ENCODE data around the gene TMC1.

TMC1 gene

DNA sequence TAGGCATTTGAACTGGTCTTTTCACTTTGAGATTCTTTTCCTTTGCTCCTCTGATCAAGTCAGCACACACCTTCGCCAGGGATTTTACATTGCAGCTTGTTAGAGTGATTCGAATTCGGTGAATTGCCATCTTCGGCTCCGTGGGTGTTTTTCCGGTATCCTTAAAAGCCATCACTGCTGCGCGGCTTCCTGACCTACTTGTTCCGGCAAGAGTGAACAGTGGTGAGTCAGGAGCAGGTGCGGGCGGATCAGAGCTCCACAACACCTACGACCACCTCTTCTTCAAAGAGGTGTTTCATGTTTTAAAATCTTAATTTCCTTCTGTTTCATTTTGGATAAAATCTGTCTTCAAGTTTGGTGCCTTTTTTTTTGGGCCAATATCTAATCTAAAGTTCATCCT lies 134.6 kb downstream of the TMC1 start:
- Mint-ChIP-seq H3K27ac (no peak overlapping the region), H3K4me3 (no peak overlapping the region), H3K27me3 (peaks cover 43% of the 10 kb centered on the region), H3K9me3 (no peaks in the 10 kb centered on the region), H3K4me1 (no peaks in the 10 kb centered on the region)
- ATAC-seq (no peak), DNase-seq (no peak)

DNA sequence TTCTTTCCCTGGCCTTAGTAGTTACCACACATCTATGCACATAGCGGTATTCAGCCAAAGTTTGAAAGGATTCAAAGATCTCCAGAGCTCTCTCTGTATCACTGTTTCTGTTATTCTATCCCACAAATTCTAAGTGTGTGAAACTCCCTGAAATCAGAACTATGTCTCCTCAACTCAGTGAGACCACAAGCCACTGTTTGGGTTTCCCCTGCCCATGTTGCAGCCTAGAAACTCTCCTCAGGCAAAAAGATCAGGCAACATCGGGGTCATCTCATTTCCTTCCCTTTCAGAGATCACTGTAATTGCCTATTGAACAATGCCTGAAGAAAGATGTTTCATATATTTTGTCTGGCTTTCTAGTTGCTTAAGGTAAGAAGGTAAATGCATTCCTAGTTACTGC lies 135.6 kb downstream of the TMC1 start:
- ATAC-seq (no peak), DNase-seq (no peak)
- no peaks in the 10 kb centered on the region for H3K4me1 Mint-ChIP-seq
- H3K27me3 Mint-ChIP-seq, result peaks cover 40% of the 10 kb centered on the region
- no peak overlapping the region for H3K27ac Mint-ChIP-seq
- H3K9me3 Mint-ChIP-seq, result no peaks in the 10 kb centered on the region
- no peak overlapping the region for H3K4me3 Mint-ChIP-seq

DNA sequence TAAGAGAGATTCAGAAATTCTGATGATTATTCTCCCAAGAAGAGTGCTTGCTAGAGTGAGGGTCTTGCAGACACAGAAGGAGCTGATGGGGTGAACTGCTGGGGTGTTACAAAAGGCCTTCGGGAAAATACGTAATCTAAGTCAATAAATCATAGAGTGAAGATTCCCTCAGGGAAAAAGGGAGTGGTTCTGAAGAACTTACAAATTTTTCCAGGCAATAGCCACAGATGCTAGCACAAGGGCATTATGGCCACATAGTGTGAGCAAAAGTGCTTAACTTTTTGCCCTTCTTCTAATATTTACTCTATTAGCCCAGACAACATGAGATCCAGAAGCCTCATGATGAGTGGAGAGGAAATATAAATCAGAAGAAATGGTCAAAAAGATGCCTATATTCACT lies 137.3 kb downstream of the TMC1 start:
- H3K4me1 Mint-ChIP-seq, result no peaks in the 10 kb centered on the region
- no peak overlapping the region for H3K27ac Mint-ChIP-seq
- H3K27me3 Mint-ChIP-seq, result peaks cover 32% of the 10 kb centered on the region
- no peaks in the 10 kb centered on the region for H3K9me3 Mint-ChIP-seq
- ATAC-seq (no peak), DNase-seq (no peak)
- H3K4me3 Mint-ChIP-seq, result no peak overlapping the region

DNA sequence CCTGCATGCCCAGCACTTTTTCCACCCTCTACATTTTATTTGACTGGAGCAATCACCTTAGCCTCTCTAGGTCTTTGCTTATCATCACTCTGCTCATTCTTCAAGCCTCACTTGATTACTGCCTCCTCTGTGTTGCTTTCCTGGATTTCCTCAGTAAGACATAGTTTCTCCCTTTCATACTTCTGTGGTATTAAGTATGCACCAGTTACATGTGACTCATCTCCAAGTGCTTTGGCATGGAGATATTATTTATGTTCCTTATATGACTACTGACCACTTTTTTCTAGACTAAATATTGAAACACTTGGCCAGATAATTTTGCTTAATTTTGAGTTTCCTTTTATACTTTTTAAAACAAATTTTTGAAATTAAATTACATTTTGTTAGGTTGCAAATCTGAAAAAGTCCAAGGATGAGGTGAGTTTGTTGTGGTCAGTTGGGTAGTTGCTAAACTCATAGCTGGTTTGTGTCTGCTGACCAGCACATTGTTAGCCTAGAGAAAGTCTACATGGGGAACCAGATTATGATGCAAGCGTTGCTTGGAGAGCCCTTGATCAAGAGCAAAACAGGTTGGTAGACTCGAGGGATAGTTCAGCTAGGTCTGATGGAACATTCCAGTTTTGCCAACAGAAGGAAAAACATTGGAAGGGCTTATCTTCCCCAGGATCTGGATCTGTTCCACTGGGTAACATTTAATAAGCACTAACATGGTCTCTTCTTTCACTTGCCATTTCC lies 140.2 kb downstream of the TMC1 start:
- Mint-ChIP-seq H3K4me3 (no peak overlapping the region), H3K4me1 (no peaks in the 10 kb centered on the region), H3K27me3 (peaks cover 35% of the 10 kb centered on the region), H3K9me3 (no peaks in the 10 kb centered on the region), H3K27ac (no peak overlapping the region)
- no peak for DNase-seq
- no peak for ATAC-seq

DNA sequence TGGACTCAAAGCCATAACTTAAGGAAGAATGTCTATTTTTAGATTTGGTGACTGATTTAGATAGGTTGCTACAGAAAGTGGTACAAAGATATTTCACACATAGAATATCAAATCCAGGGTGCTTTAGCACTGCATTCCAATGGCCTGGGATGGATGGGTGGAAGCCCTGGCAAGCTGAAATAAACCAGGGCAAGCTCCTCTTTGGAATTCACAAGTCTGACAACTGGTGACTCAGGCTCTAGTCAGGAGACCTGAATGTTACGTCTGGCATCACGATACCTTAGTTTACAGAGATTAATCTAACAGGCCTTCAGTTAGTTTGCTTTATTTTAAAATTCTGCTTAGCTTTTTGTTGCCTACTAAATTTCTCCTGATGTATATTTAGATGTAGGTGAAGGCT lies 144.0 kb downstream of the TMC1 start:
- Mint-ChIP-seq H3K27ac (no peak overlapping the region), H3K4me1 (no peaks in the 10 kb centered on the region), H3K9me3 (no peaks in the 10 kb centered on the region), H3K4me3 (no peak overlapping the region), H3K27me3 (peaks cover 31% of the 10 kb centered on the region)
- DNase-seq (no peak), ATAC-seq (no peak)

DNA sequence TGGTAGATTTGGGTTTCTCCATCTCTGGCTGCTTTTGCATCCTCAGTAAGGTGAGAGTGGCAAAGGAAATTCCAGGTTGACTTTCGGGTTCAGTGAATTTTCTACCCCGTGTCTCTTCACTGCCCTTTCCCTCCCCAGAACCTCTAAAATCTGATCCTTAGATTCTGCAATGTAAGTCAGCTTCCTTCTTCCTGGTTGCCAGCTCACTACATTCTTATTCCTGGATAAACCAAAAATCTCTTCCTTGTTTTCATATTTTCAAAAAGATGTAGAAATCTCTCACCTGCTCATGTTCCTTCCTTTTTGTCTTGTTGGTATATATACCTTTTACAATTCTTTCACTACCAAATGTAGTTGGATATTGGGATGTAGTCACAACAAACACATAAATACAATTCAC lies 145.8 kb downstream of the TMC1 start:
- no peak for ATAC-seq
- no peak overlapping the region for H3K27ac Mint-ChIP-seq

DNA sequence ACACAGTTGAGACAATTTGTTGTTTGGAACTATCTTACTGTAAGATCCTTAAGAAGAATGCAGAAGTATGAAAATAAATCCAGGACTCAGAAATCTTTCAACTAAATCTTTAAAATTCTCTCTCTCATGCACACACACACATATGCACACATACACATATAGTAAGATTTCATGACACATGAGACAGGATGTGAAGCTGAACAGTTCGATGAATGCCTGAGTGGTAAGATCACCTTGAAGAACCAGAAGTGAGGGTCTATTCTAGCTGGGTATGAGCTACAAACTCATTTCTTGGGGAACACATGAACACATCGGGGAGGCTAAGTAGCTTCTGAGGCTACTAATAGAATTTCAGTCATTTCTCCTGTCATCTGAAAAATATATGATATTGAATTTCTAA lies 153.6 kb downstream of the TMC1 start:
- H3K27ac Mint-ChIP-seq, result no peak overlapping the region
- no peak for DNase-seq
- no peak for ATAC-seq
- no peaks in the 10 kb centered on the region for H3K27me3 Mint-ChIP-seq
- no peaks in the 10 kb centered on the region for H3K4me1 Mint-ChIP-seq
- no peak overlapping the region for H3K4me3 Mint-ChIP-seq
- no peaks in the 10 kb centered on the region for H3K9me3 Mint-ChIP-seq

More for the DNA sequence above, 145.8 kb downstream of the TMC1 start:
- H3K27me3 Mint-ChIP-seq, result peaks cover 31% of the 10 kb centered on the region
- no peak for DNase-seq
- no peaks in the 10 kb centered on the region for H3K4me1 Mint-ChIP-seq
- H3K9me3 Mint-ChIP-seq, result no peaks in the 10 kb centered on the region
- H3K4me3 Mint-ChIP-seq, result no peak overlapping the region

DNA sequence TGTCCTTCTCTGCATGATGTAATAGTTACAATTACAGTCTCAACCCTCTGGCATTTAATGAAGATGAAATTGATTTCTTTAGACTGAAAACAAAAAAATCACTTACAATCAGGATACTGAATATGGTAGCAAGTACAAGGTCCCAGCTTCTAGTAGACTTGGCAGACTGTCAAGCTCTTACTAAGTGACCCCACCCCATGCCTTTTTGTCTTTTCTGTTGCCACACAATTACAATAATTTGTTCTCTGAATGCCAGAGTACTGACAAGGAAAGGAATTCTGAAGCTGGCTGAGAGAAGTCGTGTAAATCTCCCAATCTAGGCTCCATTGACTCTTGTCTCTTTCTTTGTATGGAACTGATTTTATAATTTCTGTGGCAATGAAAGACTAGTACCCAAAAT lies 154.2 kb downstream of the TMC1 start:
- no peak for DNase-seq
- no peaks in the 10 kb centered on the region for H3K9me3 Mint-ChIP-seq
- no peak for ATAC-seq
- no peak overlapping the region for H3K4me3 Mint-ChIP-seq
- H3K4me1 Mint-ChIP-seq, result no peaks in the 10 kb centered on the region
- H3K27me3 Mint-ChIP-seq, result peaks cover 4% of the 10 kb centered on the region
- H3K27ac Mint-ChIP-seq, result no peak overlapping the region

DNA sequence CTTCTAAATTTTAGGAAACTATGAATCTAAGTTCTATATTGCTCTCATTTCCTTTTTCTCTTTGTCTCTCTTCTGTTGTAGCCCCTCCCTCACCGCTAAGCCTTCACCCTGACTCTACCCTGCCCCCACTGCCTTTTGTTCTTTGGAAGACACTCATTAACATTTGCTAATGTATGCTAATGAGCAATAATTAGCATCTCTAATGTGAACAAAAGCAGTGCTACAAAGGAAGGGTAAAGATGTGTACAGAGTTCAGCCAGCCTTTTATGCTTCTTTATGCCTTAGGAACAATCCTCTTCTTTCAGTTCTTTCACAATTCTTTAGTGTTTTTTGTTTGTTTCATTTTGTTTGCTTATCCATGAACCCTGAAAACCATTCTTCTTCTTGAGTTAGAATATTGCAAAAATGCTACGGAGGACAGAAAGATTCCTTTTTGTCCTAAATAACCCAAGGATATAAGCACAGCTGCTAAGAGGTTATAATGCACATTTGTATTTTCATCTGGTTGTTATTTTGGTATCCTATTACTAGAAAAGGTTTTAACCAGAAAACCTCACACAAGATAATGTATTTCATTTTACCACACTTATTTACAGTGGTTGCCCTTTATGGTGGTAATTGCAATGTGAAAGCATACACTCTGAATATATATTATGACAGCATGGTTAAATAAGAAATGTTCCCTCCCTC lies 159.3 kb downstream of the TMC1 start:
- Mint-ChIP-seq H3K27ac (no peak overlapping the region), H3K9me3 (no peaks in the 10 kb centered on the region), H3K4me3 (no peak overlapping the region), H3K4me1 (no peaks in the 10 kb centered on the region), H3K27me3 (peaks cover 14% of the 10 kb centered on the region)
- ATAC-seq, result no peak
- DNase-seq, result no peak

DNA sequence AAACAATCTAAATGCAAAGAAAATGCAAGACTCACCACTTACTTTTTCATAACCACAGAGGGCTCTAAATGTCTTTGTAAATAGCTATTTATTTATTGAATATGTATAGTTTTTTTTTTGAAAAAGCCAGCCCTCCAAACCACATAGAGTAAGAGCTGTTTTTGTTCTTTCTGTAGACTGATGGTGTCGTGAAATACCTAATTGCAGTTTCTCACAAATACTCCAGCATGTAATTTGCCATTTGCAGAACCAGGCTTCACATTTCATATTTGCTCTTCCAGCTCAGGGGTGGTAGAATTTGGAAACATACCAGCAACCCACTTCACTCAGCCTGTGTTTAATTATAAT lies 159.8 kb downstream of the TMC1 start:
- no peaks in the 10 kb centered on the region for H3K9me3 Mint-ChIP-seq
- no peak for ATAC-seq
- H3K27ac Mint-ChIP-seq, result no peak overlapping the region
- no peaks in the 10 kb centered on the region for H3K4me1 Mint-ChIP-seq
- H3K4me3 Mint-ChIP-seq, result no peak overlapping the region
- DNase-seq, result no peak
- H3K27me3 Mint-ChIP-seq, result peaks cover 14% of the 10 kb centered on the region

DNA sequence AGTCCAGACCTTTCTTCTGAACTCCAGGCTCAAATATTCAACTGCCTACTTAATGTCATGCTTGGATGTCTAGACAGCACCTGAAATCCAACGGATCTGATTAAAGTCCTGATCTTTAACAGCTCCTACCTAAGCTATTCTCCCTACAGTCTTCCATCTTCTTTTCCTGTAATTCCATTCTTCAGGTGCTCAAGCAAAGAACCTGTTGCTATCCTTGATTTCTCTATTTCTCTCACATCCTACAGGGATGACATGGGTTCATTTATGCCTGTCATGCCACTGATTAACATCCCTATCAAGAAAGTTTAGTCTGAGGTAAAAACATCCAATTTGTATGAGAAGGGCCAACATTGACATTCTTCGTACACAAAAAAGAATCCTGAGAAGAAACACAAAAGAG lies 163.2 kb downstream of the TMC1 start:
- no peak for DNase-seq
- H3K9me3 Mint-ChIP-seq, result no peaks in the 10 kb centered on the region
- H3K4me3 Mint-ChIP-seq, result no peak overlapping the region
- H3K27me3 Mint-ChIP-seq, result peaks cover 14% of the 10 kb centered on the region
- no peak for ATAC-seq
- H3K4me1 Mint-ChIP-seq, result no peaks in the 10 kb centered on the region
- no peak overlapping the region for H3K27ac Mint-ChIP-seq

DNA sequence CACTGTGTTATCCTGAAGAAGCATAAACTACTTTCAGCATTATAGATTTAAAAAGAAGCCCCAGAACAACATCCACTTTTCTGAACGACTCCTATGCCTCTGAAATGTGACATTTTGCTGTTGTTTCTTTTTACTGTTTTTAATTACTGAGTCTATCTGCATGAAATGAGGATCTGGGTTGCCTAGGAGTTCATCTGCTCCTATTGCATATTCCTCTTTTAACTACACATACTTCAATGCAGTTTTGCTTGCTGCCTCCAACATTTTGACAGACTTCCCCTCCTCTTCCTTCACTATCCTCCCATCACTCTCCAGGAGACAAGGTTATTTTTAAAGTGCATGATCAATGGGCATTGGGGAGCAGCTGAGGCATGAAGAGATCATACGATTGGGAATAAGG lies 164.5 kb downstream of the TMC1 start:
- Mint-ChIP-seq H3K27me3 (peaks cover 8% of the 10 kb centered on the region), H3K4me3 (no peak overlapping the region), H3K27ac (no peak overlapping the region), H3K4me1 (no peaks in the 10 kb centered on the region), H3K9me3 (no peaks in the 10 kb centered on the region)
- ATAC-seq (no peak), DNase-seq (no peak)

DNA sequence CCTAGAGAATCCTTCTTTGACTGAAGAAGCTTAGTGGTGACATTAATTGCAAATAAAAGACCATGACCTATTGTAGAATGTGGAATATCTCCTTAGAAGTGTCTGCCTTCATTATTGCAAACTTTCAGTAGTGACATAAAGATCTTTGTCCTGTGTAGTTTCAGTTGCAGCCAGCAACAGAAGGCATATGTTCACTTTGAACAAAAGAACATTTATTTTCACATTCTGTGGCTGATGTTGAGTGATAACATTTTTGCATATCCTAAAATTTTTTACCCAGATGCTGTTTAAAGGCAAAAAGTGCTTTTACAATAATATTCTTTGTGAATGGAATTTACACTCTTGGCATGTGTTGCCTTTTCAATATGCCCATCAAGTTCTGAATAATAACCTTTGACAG lies 165.9 kb downstream of the TMC1 start:
- Mint-ChIP-seq H3K4me1 (no peaks in the 10 kb centered on the region), H3K27me3 (peaks cover 7% of the 10 kb centered on the region), H3K9me3 (no peaks in the 10 kb centered on the region), H3K27ac (no peak overlapping the region), H3K4me3 (no peak overlapping the region)
- no peak for ATAC-seq
- no peak for DNase-seq

DNA sequence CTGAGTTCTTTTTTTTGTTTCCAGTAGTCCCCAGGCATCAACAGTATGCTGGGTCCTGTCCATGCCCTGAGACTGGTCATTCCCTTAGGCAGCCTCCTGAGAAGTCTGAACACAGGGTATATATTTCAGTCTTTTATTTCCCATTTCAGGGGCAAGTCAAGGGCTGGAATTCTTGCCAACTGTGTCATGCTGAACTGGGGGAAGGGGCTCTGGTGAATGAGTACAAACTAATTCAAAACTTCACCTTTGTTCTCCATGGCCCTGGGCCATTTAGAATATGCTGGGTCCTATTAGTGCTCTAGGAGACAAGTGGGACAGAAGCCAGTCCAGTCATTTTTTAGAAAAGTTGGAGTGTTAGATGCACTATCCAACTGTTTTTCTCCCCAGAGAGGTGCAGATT lies 170.3 kb downstream of the TMC1 start:
- Mint-ChIP-seq H3K4me3 (no peak overlapping the region), H3K27me3 (no peaks in the 10 kb centered on the region), H3K9me3 (no peaks in the 10 kb centered on the region), H3K4me1 (no peaks in the 10 kb centered on the region), H3K27ac (no peak overlapping the region)
- ATAC-seq, result no peak
- no peak for DNase-seq

DNA sequence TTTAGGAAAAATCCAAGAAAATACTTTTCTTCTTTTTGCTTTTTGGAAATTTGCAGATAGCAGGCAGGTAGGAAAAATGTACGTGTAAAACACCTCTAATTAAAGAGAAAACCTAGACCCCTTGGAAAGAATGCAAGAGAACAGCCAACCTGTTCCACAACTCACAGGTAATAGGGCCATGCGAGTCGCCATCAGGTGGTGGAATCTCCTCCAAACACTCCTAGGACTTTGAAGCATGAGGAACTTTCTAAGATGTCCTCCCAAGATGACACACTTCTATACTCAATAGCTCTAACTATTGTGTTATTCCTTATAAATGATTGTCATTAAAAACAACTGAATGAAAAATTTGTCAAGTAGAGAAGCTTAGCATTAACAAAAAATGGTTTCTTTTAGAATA lies 174.0 kb downstream of the TMC1 start:
- DNase-seq (no peak), ATAC-seq (no peak)
- H3K4me1 Mint-ChIP-seq, result no peaks in the 10 kb centered on the region
- no peak overlapping the region for H3K4me3 Mint-ChIP-seq
- peaks cover 9% of the 10 kb centered on the region for H3K27me3 Mint-ChIP-seq
- H3K9me3 Mint-ChIP-seq, result no peaks in the 10 kb centered on the region
- H3K27ac Mint-ChIP-seq, result no peak overlapping the region

DNA sequence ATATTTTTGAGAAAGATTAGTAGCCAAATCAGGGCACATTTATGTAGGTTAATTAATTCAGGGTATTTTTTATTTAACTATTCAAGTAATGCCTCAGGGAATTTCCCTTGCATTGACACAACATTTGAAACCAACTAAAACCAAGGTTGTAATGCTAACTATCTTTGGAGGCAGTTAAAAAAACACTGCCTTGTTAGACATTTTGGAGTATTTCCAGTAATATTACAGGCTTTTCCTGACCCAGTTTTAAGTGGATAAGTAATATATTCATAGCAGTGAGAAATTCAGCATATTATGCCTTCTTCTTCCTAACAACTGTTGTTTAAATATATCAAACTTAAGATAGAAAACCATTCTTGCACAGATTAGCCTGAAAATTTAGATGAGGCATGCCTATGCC lies 175.1 kb downstream of the TMC1 start:
- Mint-ChIP-seq H3K4me1 (no peaks in the 10 kb centered on the region), H3K9me3 (no peaks in the 10 kb centered on the region), H3K27ac (no peak overlapping the region), H3K4me3 (no peak overlapping the region), H3K27me3 (peaks cover 9% of the 10 kb centered on the region)
- ATAC-seq (no peak), DNase-seq (no peak)

DNA sequence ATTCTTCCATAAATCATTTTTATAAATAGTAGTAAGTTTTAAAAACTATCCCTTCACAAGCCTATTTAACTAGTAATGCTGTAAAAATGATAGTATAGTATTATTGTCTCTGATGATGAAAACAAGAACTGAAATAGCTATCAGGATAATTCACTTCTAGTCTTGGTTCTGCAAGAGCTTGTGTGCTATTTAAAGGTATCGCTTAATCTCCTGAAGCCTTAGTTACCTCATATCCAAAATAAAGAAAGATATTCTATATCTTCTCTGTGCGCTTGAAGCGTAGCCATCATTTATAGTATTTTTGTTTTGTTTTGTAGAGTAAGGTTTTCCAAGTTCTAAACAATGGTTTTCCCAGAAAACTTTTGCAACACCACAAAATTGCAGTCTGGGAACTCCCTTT lies 180.1 kb downstream of the TMC1 start:
- Mint-ChIP-seq H3K4me3 (no peak overlapping the region), H3K27ac (no peak overlapping the region), H3K27me3 (peaks cover 9% of the 10 kb centered on the region), H3K9me3 (no peaks in the 10 kb centered on the region), H3K4me1 (no peaks in the 10 kb centered on the region)
- DNase-seq (no peak), ATAC-seq (no peak)

Data from stimulated activated naive CD8-positive, alpha-beta T cell treated with anti-CD3 and anti-CD28 coated beads, Interleukin-15, amount 100 ng/mL, for 72 hours (primary cell).